ENCODE measurements around the gene CTTNBP2NL. TPM values are rescaled to one million over a fixed set of nuclear protein-coding genes. Genes with fewer than 3 reads are reported as not detected.

CTTNBP2NL gene
- total and polyA plus RNA-seq, 8 donors: 3.6 to 41.5 (median 13.7) TPM

GRCh38 chr1:112493351-112493750, 97.3 kb downstream of the CTTNBP2NL start:
- Histone ChIP-seq H3K27ac (no peak overlapping the region), H3K36me3 (no peaks in the 10 kb centered on the region), H3K4me1 (no peaks in the 10 kb centered on the region), H3K9me3 (no peaks in the 10 kb centered on the region), H3K4me3 (no peak overlapping the region), H3K27me3 (no peaks in the 10 kb centered on the region)
- TF ChIP-seq CTCF (IDR thresholded peaks at IDR 0.05) (no peak), EP300 (IDR thresholded peaks at IDR 0.05) (no peak), POLR2AphosphoS5 (IDR thresholded peaks at IDR 0.05) (no peak), POLR2A (IDR thresholded peaks at IDR 0.05) (no peak)
- intact Hi-C loops (cut with DNase I; ENCODE audit: low total_unique reads): no loop called here
- no peak for DNase-seq
- WGBS, 5 donors: 82 to 92% (median 87%) methylated on average over 6 of the region's 6 CpGs

- H3K27me3 ChIP-seq: peaks cover 0 to 10% (median 0%) of the 10 kb centered on the region in 3 donors
- TF ChIP-seq EP300 (IDR thresholded peaks at IDR 0.05) (no peak), CTCF (IDR thresholded peaks at IDR 0.05) (no peak), POLR2A (IDR thresholded peaks at IDR 0.05) (no peak), POLR2AphosphoS5 (IDR thresholded peaks at IDR 0.05) (no peak)
- no peak overlapping the region for H3K4me3 ChIP-seq
- H3K9me3 ChIP-seq: no peaks in the 10 kb centered on the region
- H3K27ac ChIP-seq: no peak overlapping the region
- 76 to 86% (median 84%) methylated on average over 5 of the region's 5 CpGs for WGBS, 5 donors
- H3K36me3 ChIP-seq: no peaks in the 10 kb centered on the region
- DNase-seq: no peak
- intact Hi-C loops (cut with DNase I; ENCODE audit: low total_unique reads): no loop called here
- peaks cover 0 to 2% (median under 1%) of the 10 kb centered on the region in 4 donors for H3K4me1 ChIP-seq
These were observed 100.3 kb downstream of the CTTNBP2NL start for GRCh38 chr1:112496290-112496689.

- no peaks in the 10 kb centered on the region for H3K36me3 ChIP-seq
- H3K9me3 ChIP-seq: no peaks in the 10 kb centered on the region
- peak; percentile 61 to 91 for DNase-seq
- intact Hi-C loops (cut with DNase I; ENCODE audit: low total_unique reads): no loop called here
- peaks cover 0 to 65% (median 17%) of the 10 kb centered on the region in 3 donors for H3K27me3 ChIP-seq
- peak overlapping the region in 4 of 5 donors; percentile 7 to 54 (median 26) for H3K27ac ChIP-seq
- peak overlapping the region; percentile 46 to 64 (median 55) for H3K4me3 ChIP-seq
- peaks cover 14 to 15% (median 14%) of the 10 kb centered on the region in 4 donors for H3K4me1 ChIP-seq
- 2 to 17% (median 4%) methylated on average over 10 to 65 of the region's 65 CpGs for WGBS, 5 donors
- no peak for TF ChIP-seq EP300 (IDR thresholded peaks at IDR 0.05)
- TF ChIP-seq CTCF (IDR thresholded peaks at IDR 0.05): peak in 5 of 7 experiments; percentile 31 to 65 (median 56)
These were observed 106.0 kb downstream of the CTTNBP2NL start for GRCh38 chr1:112501810-112502641.

- DNase-seq: peak in 1 of 2 donors; percentile 66
- H3K4me1 ChIP-seq: peaks cover 16 to 19% (median 19%) of the 10 kb centered on the region in 4 donors
- no peak overlapping the region for H3K4me3 ChIP-seq
- 61 to 83% (median 71%) methylated on average over 2 of the region's 2 CpGs for WGBS, 5 donors
- no peaks in the 10 kb centered on the region for H3K36me3 ChIP-seq
- intact Hi-C loops (cut with DNase I; ENCODE audit: low total_unique reads): no loop called here
- no peaks in the 10 kb centered on the region for H3K9me3 ChIP-seq
- peaks cover 0 to 73% (median 25%) of the 10 kb centered on the region in 3 donors for H3K27me3 ChIP-seq
- H3K27ac ChIP-seq: peak overlapping the region in 2 of 5 donors; percentile 3 to 40
- TF ChIP-seq CTCF (IDR thresholded peaks at IDR 0.05): no peak
- no peak for TF ChIP-seq POLR2AphosphoS5 (IDR thresholded peaks at IDR 0.05)
- no peak for TF ChIP-seq EP300 (IDR thresholded peaks at IDR 0.05)
- TF ChIP-seq POLR2A (IDR thresholded peaks at IDR 0.05): no peak
These were observed 106.8 kb downstream of the CTTNBP2NL start for GRCh38 chr1:112502826-112503225.

Data from stomach (tissue), 9 donors.